CD4-positive, alpha-beta T cell treated with Interleukin-1 beta for 1 hour (primary cell): ENCODE data around the gene NEUROD1.
A peak's percentile ranks its signal among the peaks of the same experiment; 100 is the strongest.

ENCODE experiments used
- DNase-seq, 2 donors: peaks; one replicate each; pipeline ENCODE4 v3.0.0-alpha.2; 2020 to 2022

The NEUROD1 gene

GRCh38 chr2:181679544-181679979 is 755 bp downstream of the NEUROD1 start:
- no peak for DNase-seq

- DNase-seq = no peak
These were observed 1.3 kb downstream of the NEUROD1 start for GRCh38 chr2:181678861-181679543.

- peak; percentile 35 to 38 for DNase-seq
These were observed 2.3 kb downstream of the NEUROD1 start for GRCh38 chr2:181677912-181678586.

GRCh38 chr2:181675254-181675653 is 5.1 kb downstream of the NEUROD1 start:
- DNase-seq = no peak

- no peak for DNase-seq
These were observed 5.9 kb downstream of the NEUROD1 start for GRCh38 chr2:181674461-181674860.

- no peak for DNase-seq
These were observed 7.1 kb downstream of the NEUROD1 start for GRCh38 chr2:181673173-181673572.

- DNase-seq = no peak
These were observed 7.9 kb downstream of the NEUROD1 start for GRCh38 chr2:181672255-181673008.

- no peak for DNase-seq
These were observed 9.7 kb downstream of the NEUROD1 start for GRCh38 chr2:181670632-181671031.

GRCh38 chr2:181667234-181667633 is 13.1 kb downstream of the NEUROD1 start:
- DNase-seq = no peak

- no peak for DNase-seq
These were observed 18.0 kb downstream of the NEUROD1 start for GRCh38 chr2:181662287-181662686.

GRCh38 chr2:181660181-181660580 is 20.1 kb downstream of the NEUROD1 start:
- no peak for DNase-seq

- DNase-seq = no peak
These were observed 21.9 kb downstream of the NEUROD1 start for GRCh38 chr2:181658444-181658843.

GRCh38 chr2:181657379-181657778 is 22.9 kb downstream of the NEUROD1 start:
- no peak for DNase-seq

GRCh38 chr2:181656450-181657291 is 23.6 kb downstream of the NEUROD1 start, which contains the start of gene CERKL:
Gene CERKL, minus strand, starts transcription at chr2:181657105. Its CDS starts 99 bp downstream, at chr2:181657006.
- peak in 1 of 2 donors; percentile 15 for DNase-seq

- no peak for DNase-seq
These were observed 24.8 kb downstream of the NEUROD1 start for GRCh38 chr2:181655519-181655918.

- DNase-seq = no peak
These were observed 30.8 kb downstream of the NEUROD1 start for GRCh38 chr2:181649436-181649979.

- DNase-seq = no peak
These were observed 31.7 kb downstream of the NEUROD1 start for GRCh38 chr2:181648478-181649155.

GRCh38 chr2:181646415-181646987 is 33.8 kb downstream of the NEUROD1 start:
- DNase-seq = no peak

GRCh38 chr2:181643151-181643550 is 37.2 kb downstream of the NEUROD1 start:
- no peak for DNase-seq

- no peak for DNase-seq
These were observed 38.2 kb downstream of the NEUROD1 start for GRCh38 chr2:181642086-181642485.

GRCh38 chr2:181639686-181640085 is 40.6 kb downstream of the NEUROD1 start:
- DNase-seq = no peak
